Chondrocyte (in vitro differentiated cells): ENCODE data around the gene JAKMIP1. TPM values are rescaled to one million over a fixed set of nuclear protein-coding genes. Genes with fewer than 3 reads are reported as not detected.

Experiments used
- DNase-seq: peaks from one replicate; pipeline ENCODE4 v3.0.0; 2021; ENCODE audit warnings: mixed read lengths, low spot score
- H3K27ac Mint-ChIP-seq: one replicate; pipeline ENCODE4 v1.8.0; 2021; ENCODE audit warnings: mild to moderate bottlenecking, moderate library complexity, mixed read lengths; ENCODE audit not compliant: unreplicated experiment
- H3K27me3 Mint-ChIP-seq: 2 replicates; pipeline ENCODE4 v1.8.0; 2021; ENCODE audit warnings: low read depth, mixed read lengths
- H3K36me3 Mint-ChIP-seq: 2 replicates; pipeline ENCODE4 v1.8.0; 2021; ENCODE audit warnings: low read depth, mixed read lengths
- H3K4me1 Mint-ChIP-seq: 2 replicates; pipeline ENCODE4 v1.8.0; 2021; ENCODE audit warnings: low read depth, mild to moderate bottlenecking, mixed read lengths
- H3K4me3 Mint-ChIP-seq: one replicate; pipeline ENCODE4 v1.8.0; 2021; ENCODE audit warnings: mild to moderate bottlenecking, moderate library complexity, mixed read lengths; ENCODE audit not compliant: unreplicated experiment
- H3K9me3 Mint-ChIP-seq: 2 replicates; pipeline ENCODE4 v1.8.0; 2021; ENCODE audit warnings: low read depth, mixed read lengths
- total RNA-seq: library from RNA; stranded (reverse); gene quantifications from 3 replicates; pipeline ENCODE4 v1.2.1, GENCODE V29; 2021
- TF ChIP-seq, protein P1 (sequence below): fragments of 200-600 bp; sonication (generic); IDR thresholded peaks from 2 replicates; pipeline ENCODE4 v1.5.0; 2021; ENCODE audit warnings: antibody characterized with exemption, mild to moderate bottlenecking, moderate library complexity

Gene JAKMIP1
- total RNA-seq, 1 donor from 2014 or later: 0.10 TPM

DNA sequence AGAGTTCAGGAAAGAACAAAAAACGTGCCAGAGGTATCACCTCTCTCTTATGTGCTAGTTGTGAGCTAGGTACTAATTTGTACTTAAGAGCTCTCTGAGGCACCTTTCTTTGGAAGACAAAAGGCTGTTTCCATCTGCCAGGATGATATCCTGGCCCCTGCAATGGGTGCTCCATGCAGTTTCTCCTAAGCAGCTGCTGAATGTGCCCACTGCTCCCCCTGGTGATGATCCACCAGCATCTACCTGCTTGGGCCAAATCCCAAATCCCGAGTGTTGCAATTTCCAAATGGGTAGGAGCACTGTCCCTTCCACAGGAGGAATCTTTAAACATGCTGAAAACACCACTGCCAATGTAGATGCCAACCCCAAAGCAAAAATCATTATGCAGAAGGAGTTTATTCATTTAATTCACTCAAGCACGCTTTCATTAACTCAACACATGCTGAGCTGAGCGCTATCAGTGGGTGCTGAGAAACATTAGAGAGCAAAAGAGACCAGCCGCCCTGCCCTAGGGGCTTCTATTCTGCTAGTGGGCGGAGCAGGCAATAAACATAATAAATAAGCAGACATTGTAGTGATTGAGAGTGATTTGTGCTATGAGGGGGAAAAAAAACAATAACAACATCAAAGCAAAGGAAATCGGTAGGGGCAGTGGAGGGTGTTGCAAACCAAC is 112.5 kb downstream of the JAKMIP1 start:
- Mint-ChIP-seq H3K4me1 (no peaks in the 10 kb centered on the region), H3K9me3 (peaks cover 5% of the 10 kb centered on the region), H3K36me3 (no peaks in the 10 kb centered on the region), H3K4me3 (no peak overlapping the region), H3K27ac (no peak overlapping the region), H3K27me3 (peaks cover 62% of the 10 kb centered on the region)
- TF ChIP-seq, protein P1, sequence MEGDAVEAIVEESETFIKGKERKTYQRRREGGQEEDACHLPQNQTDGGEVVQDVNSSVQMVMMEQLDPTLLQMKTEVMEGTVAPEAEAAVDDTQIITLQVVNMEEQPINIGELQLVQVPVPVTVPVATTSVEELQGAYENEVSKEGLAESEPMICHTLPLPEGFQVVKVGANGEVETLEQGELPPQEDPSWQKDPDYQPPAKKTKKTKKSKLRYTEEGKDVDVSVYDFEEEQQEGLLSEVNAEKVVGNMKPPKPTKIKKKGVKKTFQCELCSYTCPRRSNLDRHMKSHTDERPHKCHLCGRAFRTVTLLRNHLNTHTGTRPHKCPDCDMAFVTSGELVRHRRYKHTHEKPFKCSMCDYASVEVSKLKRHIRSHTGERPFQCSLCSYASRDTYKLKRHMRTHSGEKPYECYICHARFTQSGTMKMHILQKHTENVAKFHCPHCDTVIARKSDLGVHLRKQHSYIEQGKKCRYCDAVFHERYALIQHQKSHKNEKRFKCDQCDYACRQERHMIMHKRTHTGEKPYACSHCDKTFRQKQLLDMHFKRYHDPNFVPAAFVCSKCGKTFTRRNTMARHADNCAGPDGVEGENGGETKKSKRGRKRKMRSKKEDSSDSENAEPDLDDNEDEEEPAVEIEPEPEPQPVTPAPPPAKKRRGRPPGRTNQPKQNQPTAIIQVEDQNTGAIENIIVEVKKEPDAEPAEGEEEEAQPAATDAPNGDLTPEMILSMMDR: peak; percentile 73
- DNase-seq: no peak

DNA sequence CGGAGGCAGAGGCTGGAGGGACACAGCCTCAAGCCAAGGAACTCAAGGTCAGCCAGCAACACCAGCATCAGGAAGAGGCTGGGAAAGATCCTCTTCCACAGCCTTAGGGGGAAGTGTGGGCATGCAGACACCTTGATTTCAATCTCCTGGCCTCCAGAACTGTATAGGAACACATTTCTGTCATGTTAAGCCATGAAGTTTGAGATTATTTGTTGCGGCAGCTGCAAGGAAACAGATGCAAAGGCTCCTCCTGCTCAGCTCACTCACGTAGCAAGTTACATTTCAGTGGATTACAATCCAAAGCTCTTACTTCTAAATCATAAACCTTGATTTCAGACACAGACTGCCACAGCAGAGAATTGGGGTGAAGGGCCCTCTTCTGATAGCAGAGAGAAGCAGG is 113.5 kb downstream of the JAKMIP1 start:
- peaks cover 58% of the 10 kb centered on the region for H3K27me3 Mint-ChIP-seq
- H3K4me1 Mint-ChIP-seq: no peaks in the 10 kb centered on the region
- H3K9me3 Mint-ChIP-seq: peaks cover 5% of the 10 kb centered on the region
- H3K36me3 Mint-ChIP-seq: no peaks in the 10 kb centered on the region
- no peak for DNase-seq
- TF ChIP-seq, protein P1: no peak
- no peak overlapping the region for H3K4me3 Mint-ChIP-seq
- no peak overlapping the region for H3K27ac Mint-ChIP-seq

DNA sequence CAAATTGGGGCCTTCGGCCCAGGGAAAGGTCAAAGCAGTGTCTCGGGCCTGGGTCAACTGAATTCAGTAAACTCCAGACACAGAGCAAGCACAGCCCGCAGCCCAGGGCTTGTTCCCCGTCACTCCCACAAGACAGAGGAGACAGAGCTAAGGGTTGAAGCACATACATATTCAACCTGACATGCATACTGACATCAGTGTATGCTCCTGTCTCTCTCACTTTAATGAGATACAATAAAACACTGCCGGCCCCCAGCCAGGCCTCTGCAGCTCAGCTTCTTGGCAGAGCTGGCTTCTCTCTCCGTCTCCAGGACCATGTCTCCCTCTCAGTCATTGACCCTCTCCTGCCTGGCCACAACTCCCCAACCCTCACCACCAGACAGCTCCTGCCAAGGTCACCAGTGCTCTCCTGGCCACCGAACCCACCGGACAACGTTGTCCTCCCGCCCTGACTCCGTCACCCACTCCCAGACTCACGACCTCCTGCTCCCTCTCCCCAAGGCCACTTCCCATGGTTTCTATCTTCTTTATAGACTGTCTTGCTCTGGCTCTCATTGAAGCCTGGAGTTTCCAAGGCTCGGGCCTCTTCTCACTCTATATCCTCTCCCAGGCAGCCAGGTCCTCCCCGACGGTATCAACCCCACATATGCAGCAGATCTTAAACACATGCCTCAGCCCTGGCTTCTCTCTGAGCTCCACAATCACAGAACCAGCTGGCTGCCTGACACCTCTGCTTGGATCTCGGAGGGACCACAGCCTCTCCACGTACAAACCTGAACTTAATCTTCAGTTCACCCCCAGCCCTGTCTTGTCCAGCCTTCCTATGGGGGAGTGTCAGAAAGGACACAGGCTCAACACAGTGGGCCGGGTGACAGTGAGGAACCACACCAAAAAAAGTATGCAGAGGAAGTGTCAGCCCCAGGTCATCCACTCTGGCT is 114.4 kb downstream of the JAKMIP1 start:
- TF ChIP-seq, protein P1: no peak
- Mint-ChIP-seq H3K27ac (no peak overlapping the region), H3K27me3 (peaks cover 57% of the 10 kb centered on the region), H3K36me3 (no peaks in the 10 kb centered on the region), H3K9me3 (peaks cover 5% of the 10 kb centered on the region), H3K4me3 (no peak overlapping the region), H3K4me1 (no peaks in the 10 kb centered on the region)
- no peak for DNase-seq

DNA sequence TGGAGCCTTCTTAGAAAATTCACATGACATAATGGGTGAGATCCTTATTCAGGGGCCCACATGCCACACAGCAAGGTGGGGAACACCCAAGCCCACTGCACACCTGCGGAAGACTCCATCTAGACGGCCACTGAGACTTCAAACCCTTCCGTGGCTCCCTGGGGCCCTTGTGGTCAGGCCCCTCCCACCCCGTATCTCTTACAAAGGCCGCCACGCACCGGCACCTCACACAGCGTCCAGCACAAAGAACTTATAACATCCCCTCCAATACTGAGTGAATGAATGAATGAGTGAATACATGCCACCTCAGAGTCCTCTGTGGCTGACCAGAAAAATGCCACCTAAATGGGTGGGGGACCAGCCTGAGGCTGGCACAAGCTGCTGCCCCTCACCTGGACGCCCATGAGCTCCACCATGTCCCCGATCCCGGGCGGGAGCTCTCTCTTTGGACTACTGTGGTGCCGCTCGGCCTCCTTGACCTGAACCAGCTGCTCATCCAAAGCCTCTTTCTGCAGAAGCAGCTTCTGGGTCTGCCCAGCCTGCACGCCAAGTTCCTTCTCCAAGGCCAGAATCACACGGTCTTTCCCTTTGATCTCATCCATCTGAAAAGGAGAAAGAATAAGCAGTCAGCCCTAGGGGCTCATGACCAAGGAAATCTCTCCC is 115.2 kb downstream of the JAKMIP1 start:
- H3K4me3 Mint-ChIP-seq: no peak overlapping the region
- DNase-seq: no peak
- H3K4me1 Mint-ChIP-seq: no peaks in the 10 kb centered on the region
- H3K27me3 Mint-ChIP-seq: peaks cover 53% of the 10 kb centered on the region
- H3K9me3 Mint-ChIP-seq: peaks cover 5% of the 10 kb centered on the region
- no peaks in the 10 kb centered on the region for H3K36me3 Mint-ChIP-seq
- TF ChIP-seq, protein P1: no peak
- no peak overlapping the region for H3K27ac Mint-ChIP-seq

DNA sequence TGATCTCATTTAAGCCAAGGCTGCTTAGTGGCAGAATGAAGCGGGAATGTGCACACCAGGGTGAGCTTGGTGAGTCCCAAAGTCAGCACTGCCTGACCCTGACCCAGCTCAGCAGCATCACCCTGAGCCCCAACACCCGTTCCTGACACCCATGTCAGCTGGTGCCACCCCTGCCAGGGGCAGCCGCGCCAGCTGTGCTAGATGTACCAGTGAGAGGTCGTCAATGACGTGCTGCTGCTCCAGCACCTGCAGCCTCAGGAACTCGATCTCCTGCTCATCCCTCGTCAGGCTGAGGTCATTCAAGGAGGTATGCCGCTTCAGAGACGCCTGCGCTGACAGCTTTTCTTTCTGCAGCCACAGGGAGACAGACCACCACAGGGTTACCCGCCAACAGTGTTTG is 120.4 kb downstream of the JAKMIP1 start:
- Mint-ChIP-seq H3K36me3 (no peaks in the 10 kb centered on the region), H3K27me3 (peaks cover 31% of the 10 kb centered on the region), H3K9me3 (peaks cover 5% of the 10 kb centered on the region), H3K27ac (no peak overlapping the region), H3K4me1 (no peaks in the 10 kb centered on the region), H3K4me3 (no peak overlapping the region)
- TF ChIP-seq, protein P1: no peak
- no peak for DNase-seq
